Liver (tissue), 3 donors: Measurements from ENCODE around the gene SORBS2.

Source experiments
- ATF3 ChIP-seq: IDR thresholded peaks from 2 replicates; pipeline ENCODE4 v1.6.1; 2016; ENCODE audit warnings: antibody characterized with exemption
- CTCF ChIP-seq: fragments of 150-350 bp; IDR thresholded peaks from 2 replicates; pipeline ENCODE4 v1.5.1; 2017; ENCODE audit warnings: improper control_type of control experiment, low read depth, low read length; ENCODE audit not compliant: missing input control
- EGR1 ChIP-seq, 2 donors: IDR thresholded peaks; 2 replicates each; pipeline ENCODE4 v1.6.1; 2016 to 2018; ENCODE audit warnings: antibody characterized with exemption in 2 of 2, low read depth in 2 of 2
- FOXA1 ChIP-seq: IDR thresholded peaks from 2 replicates; pipeline ENCODE4 v1.6.1; 2016; ENCODE audit warnings: antibody characterized with exemption
- JUND ChIP-seq, 2 donors: IDR thresholded peaks; 2 replicates each; pipeline ENCODE4 v1.6.1; 2016; ENCODE audit warnings: antibody characterized with exemption in 2 of 2
- MAX ChIP-seq: IDR thresholded peaks from 2 replicates; pipeline ENCODE4 v1.6.1; 2016; ENCODE audit warnings: antibody characterized with exemption
- NR2F2 ChIP-seq: IDR thresholded peaks from 2 replicates; pipeline ENCODE4 v1.6.1; 2016; ENCODE audit warnings: antibody characterized with exemption
- REST ChIP-seq: IDR thresholded peaks from 2 replicates; pipeline ENCODE4 v1.6.1; 2016; ENCODE audit warnings: antibody characterized with exemption, mild to moderate bottlenecking
- SP1 ChIP-seq: IDR thresholded peaks from 2 replicates; pipeline ENCODE4 v1.6.1; 2018; ENCODE audit warnings: antibody characterized with exemption, mild to moderate bottlenecking
- YY1 ChIP-seq: IDR thresholded peaks from 2 replicates; pipeline ENCODE4 v1.6.1; 2016; ENCODE audit warnings: antibody characterized with exemption, mild to moderate bottlenecking
- ZBTB33 ChIP-seq: IDR thresholded peaks from 2 replicates; pipeline ENCODE4 v1.6.1; 2016; ENCODE audit warnings: antibody characterized with exemption
- donor health status: healthy.
- donor health status: healthy.

- TF ChIP-seq CTCF: no peak
- TF ChIP-seq EGR1 (IDR thresholded peaks at IDR 0.05; ENCODE audit: low read depth in 2 of 2): no peak
- no peak for TF ChIP-seq REST
- TF ChIP-seq MAX: no peak
- TF ChIP-seq ATF3: no peak
- TF ChIP-seq JUND (IDR thresholded peaks at IDR 0.05): no peak
- no peak for TF ChIP-seq NR2F2
- no peak for TF ChIP-seq FOXA1
- TF ChIP-seq SP1: no peak
- no peak for TF ChIP-seq YY1
- no peak for TF ChIP-seq ZBTB33
Measured at GRCh38 chr4:185825737-185826136, 13.7 kb upstream of the SORBS2 start.
